ENCODE results near the gene HEBP1.

HEBP1 gene

GRCh38 chr12:12939888-12940287 lies 60.2 kb downstream of the HEBP1 start:
- TF ChIP-seq CTCF (conservative IDR thresholded peaks at IDR 0.05; ENCODE audit: low read depth): no peak
- H3K27ac ChIP-seq: no peak overlapping the region
- DNase-seq (ENCODE audit: low spot score): no peak
- CTCF ChIA-PET: interaction anchor here (0.6 to 1.0 kb wide), 3 partner anchors 25 to 267 kb away, joined by 3 read pairs; no protein-coding TSS in a partner anchor
- POLR2A ChIA-PET (ENCODE audit: low non-redundant PET): no interaction called here

- POLR2A ChIA-PET (ENCODE audit: low non-redundant PET): interaction anchor here (0.6 kb wide), 1 partner anchor 929 kb away, joined by 3 read pairs; no protein-coding TSS in a partner anchor
- no peak for DNase-seq (ENCODE audit: low spot score)
- no peak overlapping the region for H3K27ac ChIP-seq
- CTCF ChIA-PET: no interaction called here
- no peak for TF ChIP-seq CTCF (conservative IDR thresholded peaks at IDR 0.05; ENCODE audit: low read depth)
Measured at GRCh38 chr12:12938541-12938940, 61.5 kb downstream of the HEBP1 start.

GRCh38 chr12:12936983-12937491 lies 63.0 kb downstream of the HEBP1 start:
- DNase-seq (ENCODE audit: low spot score): no peak
- ChIA-PET CTCF (no interaction called here), POLR2A (ENCODE audit: low non-redundant PET) (no interaction called here)
- TF ChIP-seq CTCF (conservative IDR thresholded peaks at IDR 0.05; ENCODE audit: low read depth): no peak
- no peak overlapping the region for H3K27ac ChIP-seq

GRCh38 chr12:12934556-12934955 lies 65.5 kb downstream of the HEBP1 start:
- POLR2A ChIA-PET (ENCODE audit: low non-redundant PET): no interaction called here
- no peak overlapping the region for H3K27ac ChIP-seq
- TF ChIP-seq CTCF (conservative IDR thresholded peaks at IDR 0.05; ENCODE audit: low read depth): no peak
- DNase-seq (ENCODE audit: low spot score): no peak
- CTCF ChIA-PET: interaction anchor here (0.6 to 0.9 kb wide), 3 partner anchors 19 to 186 kb away, joined by 3 read pairs; no protein-coding TSS in a partner anchor

GRCh38 chr12:12933742-12934141 lies 66.3 kb downstream of the HEBP1 start:
- DNase-seq (ENCODE audit: low spot score): no peak
- ChIA-PET POLR2A (ENCODE audit: low non-redundant PET) (no interaction called here), CTCF (interaction anchor here (0.6 kb wide), 1 partner anchor 12 kb away, joined by 3 read pairs; no protein-coding TSS in a partner anchor)
- TF ChIP-seq CTCF (conservative IDR thresholded peaks at IDR 0.05; ENCODE audit: low read depth): no peak
- no peak overlapping the region for H3K27ac ChIP-seq

GRCh38 chr12:12930633-12931219 lies 69.3 kb downstream of the HEBP1 start:
- H3K27ac ChIP-seq: no peak overlapping the region
- no peak for TF ChIP-seq CTCF (conservative IDR thresholded peaks at IDR 0.05; ENCODE audit: low read depth)
- ChIA-PET CTCF (no interaction called here), POLR2A (ENCODE audit: low non-redundant PET) (no interaction called here)
- no peak for DNase-seq (ENCODE audit: low spot score)

Data from RWPE1 (cell line).